Measurements from ENCODE around the gene CRELD1. TPM values are rescaled to one million over a fixed set of nuclear protein-coding genes. Genes with fewer than 3 reads are reported as not detected.

CRELD1 gene
- total and polyA plus RNA-seq, 2 of the 13 experiments (the other 11 are each of a cell fraction or from before 2014, with no cell fraction given) = 27.1 to 61.9 TPM

- Histone ChIP-seq H2AFZ (ENCODE audit: low read length) (no peak overlapping the region), H3K4me3 (replicated peaks in 1 of 3; ENCODE audit: insufficient read depth in 1 of 3, low read depth in 2 of 3, low read length in 3 of 3) (peak overlapping the region in 2 of 3 experiments; percentile 6 to 89; a peak in 4 of 6 replicates), H3K9ac (ENCODE audit: insufficient read depth, low read depth, low read length) (peak overlapping the region; percentile 83; the same call in 1 of the 2 replicates), H3K36me3 (replicated peaks in 1 of 2; ENCODE audit: control insufficient read depth in 1 of 2, insufficient read depth in 2 of 2, low read length in 2 of 2) (peaks cover 13 to 22% of the 10 kb centered on the region in 2 experiments), H3K27me3 (ENCODE audit: control insufficient read depth in 1 of 2, insufficient read depth in 2 of 2, low read length in 2 of 2) (no peaks in the 10 kb centered on the region; a peak in 1 of 5 replicates), H4K20me1 (ENCODE audit: insufficient read depth, low read length) (no peaks in the 10 kb centered on the region), H3K4me2 (ENCODE audit: low read depth, low read length) (peak overlapping the region; percentile 97), H3K9me3 (ENCODE audit: low read length) (no peaks in the 10 kb centered on the region), H3K79me2 (ENCODE audit: insufficient read depth, low read length) (peaks cover 15% of the 10 kb centered on the region), H3K27ac (ENCODE audit: extremely low read length, insufficient read depth, low read length) (no peak overlapping the region), H3K4me1 (ENCODE audit: insufficient read depth, low read length) (peaks cover 57% of the 10 kb centered on the region)
- BruUV-seq (replicated peaks) = no TSS peak
- WGBS (ENCODE audit: low lambda C conversion rate) = 95% methylated on average over 4 of the region's 4 CpGs
- DNase-seq (ENCODE audit: low spot score) (no peak), FAIRE-seq (no peak), ATAC-seq (no peak)
- in situ Hi-C loops (cut with HindIII; ENCODE audit: extremely low pct_ligation_motif_present, low pct_unique_long_range_greater_than_20kb) = no loop called here
- CTCF ChIA-PET (ENCODE audit: low intra/inter-chr PET ratio, low total read pairs) = interaction anchor here (1.2 kb wide), 1 partner anchor 11 kb away, joined by 3 read pairs; no protein-coding TSS in a partner anchor
- POLR2A ChIA-PET = interaction anchor here (7.8 to 9.3 kb wide), 2 partner anchors 10 to 40 kb away, joined by 153 to 298 read pairs; partner anchors contain the start of gene IL17RC
- intact Hi-C loops (cut with micrococcal nuclease; ENCODE audit: unreplicated experiment) = loop anchor here (5.0 kb wide), 1 partner anchor 43 kb away; no protein-coding TSS in a partner anchor
- TF ChIP-seq, protein P1, sequence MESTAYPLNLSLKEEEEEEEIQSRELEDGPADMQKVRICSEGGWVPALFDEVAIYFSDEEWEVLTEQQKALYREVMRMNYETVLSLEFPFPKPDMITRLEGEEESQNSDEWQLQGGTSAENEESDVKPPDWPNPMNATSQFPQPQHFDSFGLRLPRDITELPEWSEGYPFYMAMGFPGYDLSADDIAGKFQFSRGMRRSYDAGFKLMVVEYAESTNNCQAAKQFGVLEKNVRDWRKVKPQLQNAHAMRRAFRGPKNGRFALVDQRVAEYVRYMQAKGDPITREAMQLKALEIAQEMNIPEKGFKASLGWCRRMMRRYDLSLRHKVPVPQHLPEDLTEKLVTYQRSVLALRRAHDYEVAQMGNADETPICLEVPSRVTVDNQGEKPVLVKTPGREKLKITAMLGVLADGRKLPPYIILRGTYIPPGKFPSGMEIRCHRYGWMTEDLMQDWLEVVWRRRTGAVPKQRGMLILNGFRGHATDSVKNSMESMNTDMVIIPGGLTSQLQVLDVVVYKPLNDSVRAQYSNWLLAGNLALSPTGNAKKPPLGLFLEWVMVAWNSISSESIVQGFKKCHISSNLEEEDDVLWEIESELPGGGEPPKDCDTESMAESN (CRISPR knock-in tag; conservative IDR thresholded peaks at IDR 0.05) = no peak
- TF ChIP-seq, protein P2, sequence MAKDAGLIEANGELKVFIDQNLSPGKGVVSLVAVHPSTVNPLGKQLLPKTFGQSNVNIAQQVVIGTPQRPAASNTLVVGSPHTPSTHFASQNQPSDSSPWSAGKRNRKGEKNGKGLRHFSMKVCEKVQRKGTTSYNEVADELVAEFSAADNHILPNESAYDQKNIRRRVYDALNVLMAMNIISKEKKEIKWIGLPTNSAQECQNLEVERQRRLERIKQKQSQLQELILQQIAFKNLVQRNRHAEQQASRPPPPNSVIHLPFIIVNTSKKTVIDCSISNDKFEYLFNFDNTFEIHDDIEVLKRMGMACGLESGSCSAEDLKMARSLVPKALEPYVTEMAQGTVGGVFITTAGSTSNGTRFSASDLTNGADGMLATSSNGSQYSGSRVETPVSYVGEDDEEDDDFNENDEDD (CRISPR knock-in tag; IDR thresholded peaks at IDR 0.05; ENCODE audit: borderline replicate concordance) = no peak
- no peak for TF ChIP-seq ZNF605 (CRISPR knock-in tag; IDR thresholded peaks at IDR 0.05)
- no peak for TF ChIP-seq SSRP1 (CRISPR knock-in tag; IDR thresholded peaks at IDR 0.05)
- no peak for TF ChIP-seq ZNF446 (CRISPR knock-in tag; IDR thresholded peaks at IDR 0.05)
- TF ChIP-seq ZNF678 (CRISPR knock-in tag; IDR thresholded peaks at IDR 0.05) = no peak
- no peak for TF ChIP-seq MBNL3 (CRISPR knock-in tag; conservative IDR thresholded peaks at IDR 0.05)
- TF ChIP-seq, protein P3, sequence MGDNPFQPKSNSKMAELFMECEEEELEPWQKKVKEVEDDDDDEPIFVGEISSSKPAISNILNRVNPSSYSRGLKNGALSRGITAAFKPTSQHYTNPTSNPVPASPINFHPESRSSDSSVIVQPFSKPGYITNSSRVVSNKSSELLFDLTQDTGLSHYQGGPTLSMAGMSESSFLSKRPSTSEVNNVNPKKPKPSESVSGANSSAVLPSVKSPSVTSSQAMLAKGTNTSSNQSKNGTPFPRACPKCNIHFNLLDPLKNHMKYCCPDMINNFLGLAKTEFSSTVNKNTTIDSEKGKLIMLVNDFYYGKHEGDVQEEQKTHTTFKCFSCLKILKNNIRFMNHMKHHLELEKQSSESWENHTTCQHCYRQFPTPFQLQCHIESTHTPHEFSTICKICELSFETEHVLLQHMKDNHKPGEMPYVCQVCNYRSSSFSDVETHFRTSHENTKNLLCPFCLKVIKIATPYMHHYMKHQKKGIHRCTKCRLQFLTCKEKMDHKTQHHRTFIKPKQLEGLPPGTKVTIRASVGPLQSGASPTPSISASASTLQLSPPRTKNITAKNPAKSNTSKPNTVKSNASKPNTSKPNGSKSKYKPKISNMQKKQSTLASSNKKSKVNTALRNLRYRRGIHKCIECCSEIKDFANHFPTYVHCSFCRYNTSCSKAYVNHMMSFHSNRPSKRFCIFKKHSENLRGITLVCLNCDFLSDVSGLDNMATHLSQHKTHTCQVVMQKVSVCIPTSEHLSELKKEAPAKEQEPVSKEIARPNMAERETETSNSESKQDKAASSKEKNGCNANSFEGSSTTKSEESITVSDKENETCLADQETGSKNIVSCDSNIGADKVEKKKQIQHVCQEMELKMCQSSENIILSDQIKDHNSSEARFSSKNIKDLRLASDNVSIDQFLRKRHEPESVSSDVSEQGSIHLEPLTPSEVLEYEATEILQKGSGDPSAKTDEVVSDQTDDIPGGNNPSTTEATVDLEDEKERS (CRISPR knock-in tag; IDR thresholded peaks at IDR 0.05) = no peak
- no peak for TF ChIP-seq CCDC6 (CRISPR knock-in tag; IDR thresholded peaks at IDR 0.05)
- no peak for TF ChIP-seq ZNF766 (CRISPR knock-in tag; IDR thresholded peaks at IDR 0.05; ENCODE audit: borderline replicate concordance)
- TF ChIP-seq, protein P4, sequence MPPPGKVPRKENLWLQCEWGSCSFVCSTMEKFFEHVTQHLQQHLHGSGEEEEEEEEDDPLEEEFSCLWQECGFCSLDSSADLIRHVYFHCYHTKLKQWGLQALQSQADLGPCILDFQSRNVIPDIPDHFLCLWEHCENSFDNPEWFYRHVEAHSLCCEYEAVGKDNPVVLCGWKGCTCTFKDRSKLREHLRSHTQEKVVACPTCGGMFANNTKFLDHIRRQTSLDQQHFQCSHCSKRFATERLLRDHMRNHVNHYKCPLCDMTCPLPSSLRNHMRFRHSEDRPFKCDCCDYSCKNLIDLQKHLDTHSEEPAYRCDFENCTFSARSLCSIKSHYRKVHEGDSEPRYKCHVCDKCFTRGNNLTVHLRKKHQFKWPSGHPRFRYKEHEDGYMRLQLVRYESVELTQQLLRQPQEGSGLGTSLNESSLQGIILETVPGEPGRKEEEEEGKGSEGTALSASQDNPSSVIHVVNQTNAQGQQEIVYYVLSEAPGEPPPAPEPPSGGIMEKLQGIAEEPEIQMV (CRISPR knock-in tag; IDR thresholded peaks at IDR 0.05; ENCODE audit: low read depth) = no peak
- no peak for TF ChIP-seq ZBTB39 (CRISPR knock-in tag; IDR thresholded peaks at IDR 0.05)
- no peak for TF ChIP-seq ZNF580 (CRISPR knock-in tag; IDR thresholded peaks at IDR 0.05; ENCODE audit: borderline replicate concordance, low read depth)
Observed at GRCh38 chr3:9903904-9904303, 29.7 kb upstream of the CRELD1 start.
